Activated effector memory CD4-positive, alpha-beta T cell treated with anti-CD3 and anti-CD28 coated beads, Interleukin-2, amount 50 U/mL, for 16 hours (primary cell): ENCODE results near the gene RIT1.
A peak's percentile ranks its signal among the peaks of the same experiment; 100 is the strongest.
"Not testable (repeated sequence)": the region's sequence is repeated elsewhere in the genome, so short reads cannot be mapped to it uniquely, and the experiment has no call there.

ENCODE experiments used
- DNase-seq: peaks from one replicate; pipeline ENCODE4 v3.0.0-alpha.2; 2020

Gene RIT1

DNA sequence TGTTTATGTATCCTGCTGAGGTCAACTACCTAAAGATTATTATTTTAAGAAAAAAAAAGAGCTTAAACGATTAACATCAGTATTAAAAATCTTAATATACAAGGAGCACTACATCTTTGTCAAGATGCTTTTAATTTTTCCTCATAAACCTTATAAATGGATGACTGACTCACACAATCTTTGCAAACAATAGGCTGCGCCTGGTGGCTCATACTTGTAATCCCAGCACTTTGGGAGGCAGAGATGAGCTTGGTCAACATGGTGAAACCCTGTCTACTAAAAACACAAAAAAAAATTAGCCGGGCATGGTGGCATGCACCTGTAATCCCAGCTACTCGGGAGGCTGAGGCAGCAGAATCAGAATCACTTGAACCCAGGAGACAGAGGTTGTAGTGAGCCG is 21.3 kb upstream of the RIT1 start:
- DNase-seq = no peak

DNA sequence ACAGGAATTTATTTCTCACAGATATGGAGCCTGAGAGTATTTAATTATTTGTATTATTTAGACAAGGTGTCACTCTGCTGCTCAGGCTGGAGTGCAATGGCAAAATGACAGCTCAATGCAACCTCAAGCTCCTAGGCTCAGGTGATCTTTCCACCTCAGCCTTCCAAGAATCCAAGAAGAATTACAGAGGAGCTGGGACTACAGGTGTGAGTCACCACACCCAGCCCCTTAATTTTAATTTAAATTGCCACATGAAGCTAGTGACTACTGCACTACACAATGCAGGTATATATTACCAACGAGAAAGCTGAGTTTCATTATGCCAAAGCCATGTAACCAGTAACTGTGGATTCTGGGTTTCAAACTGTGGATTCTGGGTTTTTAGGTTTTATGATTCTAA is 20.9 kb upstream of the RIT1 start:
- DNase-seq = no peak

DNA sequence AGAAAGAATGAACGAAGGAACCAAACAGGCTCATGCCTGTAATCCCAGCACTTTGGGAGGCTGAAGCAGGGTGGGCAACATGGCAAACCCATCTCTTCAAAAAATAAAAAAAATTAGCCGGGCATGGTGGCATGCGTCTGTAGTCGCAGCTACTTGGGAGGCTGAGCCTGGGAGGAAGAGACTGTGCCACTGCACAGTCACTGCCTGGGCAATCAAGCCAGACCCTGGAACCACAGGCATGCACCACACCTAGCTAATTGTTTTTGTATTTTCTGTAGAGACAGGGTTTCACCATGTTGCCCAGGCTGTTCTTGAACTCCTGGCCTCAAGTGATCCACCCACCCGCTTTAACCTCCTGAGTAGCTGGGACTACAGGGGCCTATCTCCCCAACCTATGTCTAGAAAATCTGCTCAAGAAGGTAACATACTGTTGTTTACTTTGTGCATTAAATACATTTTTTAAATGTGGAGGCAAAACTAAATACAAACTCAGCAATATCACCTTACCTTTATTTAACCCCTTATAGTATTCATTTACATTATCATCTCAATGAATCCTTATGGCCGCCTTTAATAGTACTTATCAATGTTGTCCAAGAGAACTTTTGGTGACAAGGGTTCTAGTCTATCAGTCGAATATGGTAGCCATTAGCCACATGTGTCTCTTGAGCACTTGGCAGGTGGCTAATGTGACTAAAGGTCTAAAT is 20.3 kb upstream of the RIT1 start:
- DNase-seq = no peak

DNA sequence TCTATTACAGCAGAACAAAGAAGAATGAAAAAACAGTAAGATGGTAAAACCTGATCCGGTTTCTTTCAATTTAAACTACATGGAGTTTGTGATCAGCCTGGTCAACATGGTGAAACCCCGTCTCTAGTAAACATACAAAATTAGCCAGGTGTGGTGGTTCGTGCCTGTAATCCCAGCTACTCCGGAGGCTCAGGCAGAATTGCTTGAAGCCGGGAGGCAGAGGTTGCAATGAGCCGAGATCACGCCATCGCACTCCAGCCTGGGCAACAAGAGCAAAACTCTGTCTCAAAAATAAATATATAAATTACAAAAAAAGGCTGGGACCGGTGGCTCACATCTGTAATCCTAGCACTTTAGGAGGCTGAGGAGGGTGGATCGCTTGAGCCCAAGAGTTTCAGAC is 19.6 kb upstream of the RIT1 start:
- DNase-seq = not testable (repeated sequence)

DNA sequence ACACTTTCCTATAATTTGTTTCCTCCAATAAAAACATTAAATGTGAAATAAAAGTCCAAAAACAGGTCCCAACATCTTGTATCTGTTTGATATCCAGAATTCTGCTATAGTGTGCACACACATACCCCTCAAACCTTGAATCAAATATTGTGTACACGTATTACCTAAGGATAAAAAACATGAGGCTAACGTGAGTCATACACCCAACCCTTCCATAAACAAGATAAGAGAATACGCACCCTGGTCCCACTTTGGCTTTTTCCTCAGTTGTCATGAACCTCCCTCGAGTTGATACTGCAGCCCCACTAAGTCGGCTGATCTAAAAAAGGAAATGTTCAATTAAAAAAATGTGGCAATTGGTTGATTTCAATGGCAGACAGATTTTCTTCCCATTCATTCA is 17.9 kb upstream of the RIT1 start:
- DNase-seq = no peak

DNA sequence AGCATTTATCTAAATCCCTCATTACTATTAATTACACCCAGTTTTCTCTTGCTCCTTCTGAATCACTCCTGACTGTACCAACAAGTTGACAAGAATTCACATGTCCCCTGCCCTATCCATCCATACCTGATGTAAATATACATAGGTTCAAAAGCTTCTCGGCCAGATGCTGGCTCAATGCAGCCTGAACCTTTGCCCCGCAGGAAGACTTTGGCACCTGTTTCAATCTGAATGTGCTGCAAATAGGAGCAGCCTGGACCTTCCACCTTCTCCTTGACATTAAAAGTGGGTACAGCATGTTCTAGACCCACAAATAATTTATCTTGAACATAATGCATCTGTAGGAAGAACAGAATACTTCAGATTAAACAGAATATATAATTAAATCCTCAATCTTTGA is 14.4 kb upstream of the RIT1 start:
- DNase-seq = no peak

DNA sequence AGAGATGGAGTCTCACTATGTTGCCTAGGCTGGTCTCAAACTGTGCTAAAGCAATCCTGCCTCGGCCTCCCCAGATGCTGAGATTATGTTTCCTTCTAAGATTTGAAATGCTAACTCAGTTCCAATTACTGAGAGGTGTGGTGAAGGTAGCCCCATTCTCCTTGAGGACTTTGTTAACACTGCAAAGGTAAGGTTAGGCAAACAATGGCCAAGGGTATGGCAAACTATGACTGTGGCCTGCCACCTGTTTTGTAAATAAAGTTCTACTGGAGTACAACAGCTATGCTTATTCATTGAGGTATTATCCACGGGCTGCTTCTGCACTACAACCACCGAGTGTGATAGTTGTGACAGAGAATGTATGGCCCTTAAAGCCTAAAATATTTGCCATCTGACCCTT is 9.6 kb upstream of the RIT1 start:
- DNase-seq = no peak

DNA sequence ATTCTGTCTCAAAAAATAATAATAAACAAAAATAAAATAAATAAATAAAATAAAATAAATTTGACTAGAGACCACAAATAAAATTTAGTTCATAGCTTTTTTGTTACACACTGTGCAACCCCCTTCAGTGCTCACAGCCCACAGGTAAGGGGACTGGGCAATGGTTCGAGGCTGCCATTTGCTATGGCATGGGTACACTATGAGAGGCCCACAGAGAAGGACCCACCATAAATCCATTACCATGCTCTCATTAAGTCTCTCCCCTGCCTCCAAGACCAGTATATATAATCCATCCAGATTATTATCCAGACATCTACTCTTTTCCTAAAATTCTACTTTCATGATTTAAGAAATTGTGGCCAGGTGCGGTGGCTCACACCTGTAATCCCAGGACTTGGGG is 8.7 kb upstream of the RIT1 start:
- no peak for DNase-seq

DNA sequence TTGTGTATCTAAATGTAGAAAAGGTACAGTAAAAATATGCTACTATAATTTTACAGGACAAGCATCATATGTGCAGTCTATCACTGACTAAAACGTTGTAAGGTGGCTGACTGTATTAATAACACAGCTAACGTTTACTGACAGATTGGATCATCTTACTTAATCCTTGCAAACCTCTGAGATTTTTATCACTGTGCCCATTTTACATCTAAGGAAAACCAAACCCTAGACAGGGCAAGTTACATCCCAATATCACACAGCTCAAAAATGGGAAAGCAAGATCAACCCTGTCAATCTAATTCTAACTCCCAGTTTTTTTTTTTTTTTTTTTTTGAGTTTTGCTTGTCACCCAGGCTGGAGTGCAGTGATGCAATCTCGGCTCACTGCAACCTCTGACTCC is 7.5 kb upstream of the RIT1 start:
- DNase-seq = no peak

DNA sequence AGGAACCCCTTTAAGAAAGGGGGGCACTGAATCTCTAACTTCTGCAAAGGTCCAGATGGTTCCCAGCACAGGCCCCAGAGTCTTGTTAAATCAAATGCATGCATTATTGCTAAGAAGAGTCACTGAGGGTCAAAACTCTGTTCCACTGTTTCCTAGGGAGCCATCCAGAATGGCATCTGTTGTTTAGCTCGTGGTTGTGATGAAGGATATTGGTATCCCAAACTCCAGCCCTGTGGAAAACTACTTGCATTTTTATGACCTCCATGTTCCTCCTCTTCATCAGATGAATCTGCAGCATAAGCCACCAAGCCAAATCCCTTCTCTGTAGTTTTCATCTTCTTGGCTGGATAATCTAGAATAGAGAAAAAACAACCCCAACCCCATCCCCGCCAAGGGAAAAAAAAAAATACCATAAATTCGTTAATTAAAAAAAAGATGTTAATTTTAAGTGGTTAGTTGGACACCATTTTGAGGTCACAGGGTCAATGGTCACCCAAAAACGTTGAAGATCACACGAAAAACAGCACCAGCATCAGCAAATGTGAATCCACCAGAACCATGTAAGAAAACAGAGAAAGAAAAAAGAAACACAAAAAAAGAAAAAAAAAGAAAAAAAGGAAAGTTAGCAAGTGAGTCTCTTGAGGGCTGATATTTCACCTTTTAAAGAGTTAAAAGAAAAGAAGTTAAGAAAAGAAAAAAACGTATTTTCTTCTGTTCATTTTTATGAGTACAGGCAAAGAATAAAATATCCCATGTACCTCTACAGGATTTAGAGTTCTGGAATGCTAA is 3.0 kb upstream of the RIT1 start:
- no peak for DNase-seq

DNA sequence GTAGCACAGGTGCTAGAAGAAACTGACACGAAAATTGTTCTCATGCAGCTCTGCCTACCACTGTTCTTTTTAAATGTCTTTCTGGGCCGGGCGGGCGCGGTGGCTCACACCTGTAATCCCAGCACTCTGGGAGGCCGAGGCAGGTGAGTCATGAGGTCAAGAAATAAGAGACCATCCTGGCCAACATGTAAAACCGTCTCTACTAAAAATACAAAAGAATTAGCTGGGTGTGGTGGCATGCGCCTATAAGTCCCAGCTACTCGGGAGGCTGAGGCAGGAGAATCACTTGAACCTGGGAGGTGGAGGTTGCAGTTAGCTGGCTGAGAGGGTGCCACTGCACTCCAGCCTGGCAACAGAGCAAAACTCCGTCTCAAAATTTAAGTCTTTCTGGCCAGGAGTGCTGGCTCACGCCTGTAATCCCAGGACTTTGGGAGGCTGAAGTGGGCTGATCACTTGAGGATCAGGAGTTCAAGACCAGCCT is 947 bp upstream of the RIT1 start:
- no peak for DNase-seq

DNA sequence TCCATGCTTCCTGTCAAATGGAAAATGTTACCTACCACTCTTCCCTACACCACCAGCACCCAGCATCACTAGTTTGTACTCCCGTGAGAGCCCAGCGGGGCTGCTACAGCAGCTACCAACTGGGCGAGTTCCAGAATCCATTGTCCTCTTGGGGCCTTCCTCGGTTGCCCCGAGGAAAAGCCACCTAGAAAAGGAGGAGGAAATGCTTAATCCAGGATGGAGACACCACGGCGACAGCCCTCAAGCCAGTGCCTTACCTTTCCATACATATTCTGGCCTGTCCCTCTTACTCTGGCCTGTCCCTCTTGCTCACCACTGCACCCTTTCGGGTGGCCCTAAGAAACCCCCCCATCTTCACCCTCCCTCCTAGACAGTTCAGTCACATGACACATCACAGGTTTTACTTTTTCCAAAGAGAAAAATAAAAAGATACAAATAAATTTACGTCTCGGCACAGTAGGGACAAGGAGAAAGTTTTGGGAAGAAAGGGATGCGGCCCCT is 478 bp downstream of the RIT1 start:
- peak; percentile 64 for DNase-seq

DNA sequence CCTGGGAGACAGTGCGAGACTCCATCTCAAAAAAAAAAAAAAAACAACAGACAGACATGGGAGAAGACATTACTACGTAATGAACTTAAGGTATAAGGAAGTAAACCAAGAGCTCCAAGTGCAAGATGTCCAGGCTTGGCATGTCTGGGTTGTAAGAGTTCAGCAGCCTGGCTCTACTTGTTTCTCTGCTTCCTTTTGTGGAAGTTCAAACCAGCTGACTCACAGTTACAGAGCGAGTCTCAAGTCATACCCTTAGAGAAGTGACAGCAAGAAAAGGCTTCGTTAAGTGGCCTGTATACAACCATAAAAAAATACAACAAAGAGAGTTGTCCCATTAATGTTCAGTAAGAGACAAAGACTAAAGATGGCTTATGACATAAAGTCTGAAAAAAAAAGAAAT is 1.3 kb downstream of the RIT1 start:
- no peak for DNase-seq

DNA sequence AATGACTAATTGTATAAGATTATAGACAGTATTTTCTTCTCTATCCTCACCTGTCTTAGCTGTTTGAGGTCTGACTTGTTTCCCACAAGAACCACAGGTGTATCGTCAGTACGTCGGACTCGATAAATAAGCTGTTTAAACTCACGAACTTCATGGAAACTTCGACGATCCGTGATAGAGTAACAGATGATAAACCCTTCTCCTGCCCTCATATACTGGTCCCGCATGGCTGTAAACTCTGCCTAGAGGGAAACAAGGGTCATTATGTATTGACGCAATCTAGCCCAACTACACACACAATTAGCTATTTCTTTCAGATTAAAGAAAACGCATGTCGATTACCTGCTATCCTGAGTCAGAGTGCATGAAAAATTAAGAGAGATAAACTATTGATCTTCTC is 6.9 kb downstream of the RIT1 start:
- no peak for DNase-seq

DNA sequence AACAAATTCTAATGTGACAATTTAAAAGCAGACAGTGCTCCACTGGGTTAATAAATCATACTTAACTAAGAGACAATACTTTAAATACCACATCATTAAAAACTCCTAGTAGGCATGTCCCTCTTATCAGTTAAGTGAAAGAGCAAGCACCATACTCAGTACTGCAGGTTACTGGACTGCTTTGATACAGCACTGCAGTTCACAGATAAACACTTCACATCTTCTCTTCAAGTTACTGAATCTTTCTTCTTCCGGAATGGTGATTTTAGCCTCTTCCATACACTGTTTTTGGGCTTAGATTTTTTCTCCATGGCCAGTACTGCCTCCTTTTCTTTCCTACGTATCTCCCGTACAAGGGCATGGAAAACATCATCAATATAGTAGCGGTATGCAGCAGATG is 11.0 kb downstream of the RIT1 start:
- no peak for DNase-seq

DNA sequence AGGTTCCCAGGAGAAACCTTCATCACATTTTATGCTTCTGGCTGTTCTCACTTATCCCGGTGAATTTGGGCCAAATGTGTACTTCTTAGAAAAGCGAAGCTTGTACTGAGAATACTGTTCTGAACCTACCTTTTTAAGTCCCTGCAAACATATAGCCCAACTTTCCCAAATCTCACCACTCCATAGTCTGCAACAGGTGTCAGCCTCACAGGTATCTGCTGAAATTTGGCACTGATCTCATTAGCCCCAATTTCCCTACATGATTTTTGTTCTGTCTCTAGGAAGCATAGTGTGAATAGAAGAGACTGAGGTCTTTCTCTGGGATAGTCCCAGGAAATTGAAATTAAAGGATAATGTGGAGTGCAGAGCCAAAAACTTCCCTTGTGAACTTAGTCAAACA is 11.5 kb downstream of the RIT1 start:
- no peak for DNase-seq

DNA sequence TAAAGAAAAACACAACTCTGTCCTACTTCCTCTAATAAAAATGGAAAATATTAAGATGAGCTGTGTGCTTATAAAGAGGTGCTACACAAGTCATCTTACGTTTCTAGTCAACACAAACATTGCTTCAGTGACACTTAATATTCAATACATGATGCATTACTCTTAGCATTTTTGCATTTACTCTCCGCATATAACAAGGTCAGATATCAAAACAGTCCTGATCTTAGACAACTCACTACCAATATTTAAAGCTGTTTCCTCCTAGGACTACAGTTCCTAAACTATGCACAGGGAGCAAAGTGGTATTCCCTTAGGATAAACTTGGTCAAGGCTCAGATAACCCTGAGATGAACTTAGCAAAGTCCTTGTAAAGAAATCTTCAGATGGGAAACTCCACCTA is 12.3 kb downstream of the RIT1 start:
- no peak for DNase-seq

DNA sequence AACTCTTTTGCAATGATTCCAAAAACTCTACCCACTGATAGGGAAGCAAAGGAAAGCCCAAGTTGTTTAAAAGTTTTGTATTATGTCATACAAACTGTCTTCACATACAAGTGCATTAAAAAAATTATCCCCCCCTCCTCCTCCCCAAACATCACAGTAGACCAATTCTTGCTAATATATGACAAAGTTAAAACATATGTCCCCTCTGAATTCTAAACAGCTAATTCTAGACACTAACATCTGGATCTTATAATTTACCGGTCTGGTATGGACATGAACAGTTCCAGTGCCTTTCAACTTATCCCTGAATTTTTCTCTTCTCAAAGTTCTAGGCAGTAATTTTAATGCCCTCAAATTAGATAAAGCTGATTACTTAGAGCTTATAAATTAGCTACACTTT is 13.4 kb downstream of the RIT1 start:
- DNase-seq = no peak

DNA sequence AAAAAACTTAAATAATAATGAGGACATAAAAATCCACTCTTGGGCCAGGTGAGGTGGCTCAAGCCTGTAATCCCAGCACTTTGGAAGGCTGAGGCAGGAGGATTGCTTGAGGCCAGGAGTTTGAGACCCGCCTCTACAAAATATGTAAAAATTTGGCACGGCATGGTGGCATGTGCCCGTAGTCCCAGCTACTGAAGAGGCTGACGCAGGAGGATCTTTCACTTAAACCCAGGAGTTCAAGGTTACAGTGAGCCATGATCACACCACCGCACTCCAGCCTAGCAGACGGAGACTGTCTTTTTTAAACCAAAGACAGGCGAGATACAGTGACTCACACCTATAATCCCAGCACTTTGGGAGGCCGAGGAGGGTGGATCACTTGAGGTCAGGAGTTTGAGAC is 14.7 kb downstream of the RIT1 start:
- DNase-seq = not testable (repeated sequence)

DNA sequence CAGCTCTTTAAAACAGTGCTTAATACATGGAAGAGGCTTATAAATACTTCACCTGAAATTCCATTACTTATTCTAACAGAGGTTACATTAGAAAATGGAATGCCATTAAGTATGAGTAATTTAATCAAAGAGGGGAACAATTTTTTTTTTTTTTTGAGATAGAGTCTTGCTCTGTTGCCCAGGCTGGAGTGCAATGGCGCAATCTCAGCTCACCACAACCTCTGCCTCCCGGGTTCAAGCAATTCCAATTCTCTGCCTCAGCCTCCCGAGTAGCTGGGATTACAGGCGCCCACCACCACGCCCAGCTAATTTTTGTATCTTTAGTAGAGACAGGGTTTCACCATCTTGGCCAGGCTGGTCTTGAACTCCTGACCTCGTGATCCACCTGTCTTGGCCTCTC is 15.5 kb downstream of the RIT1 start:
- DNase-seq = not testable (repeated sequence)

DNA sequence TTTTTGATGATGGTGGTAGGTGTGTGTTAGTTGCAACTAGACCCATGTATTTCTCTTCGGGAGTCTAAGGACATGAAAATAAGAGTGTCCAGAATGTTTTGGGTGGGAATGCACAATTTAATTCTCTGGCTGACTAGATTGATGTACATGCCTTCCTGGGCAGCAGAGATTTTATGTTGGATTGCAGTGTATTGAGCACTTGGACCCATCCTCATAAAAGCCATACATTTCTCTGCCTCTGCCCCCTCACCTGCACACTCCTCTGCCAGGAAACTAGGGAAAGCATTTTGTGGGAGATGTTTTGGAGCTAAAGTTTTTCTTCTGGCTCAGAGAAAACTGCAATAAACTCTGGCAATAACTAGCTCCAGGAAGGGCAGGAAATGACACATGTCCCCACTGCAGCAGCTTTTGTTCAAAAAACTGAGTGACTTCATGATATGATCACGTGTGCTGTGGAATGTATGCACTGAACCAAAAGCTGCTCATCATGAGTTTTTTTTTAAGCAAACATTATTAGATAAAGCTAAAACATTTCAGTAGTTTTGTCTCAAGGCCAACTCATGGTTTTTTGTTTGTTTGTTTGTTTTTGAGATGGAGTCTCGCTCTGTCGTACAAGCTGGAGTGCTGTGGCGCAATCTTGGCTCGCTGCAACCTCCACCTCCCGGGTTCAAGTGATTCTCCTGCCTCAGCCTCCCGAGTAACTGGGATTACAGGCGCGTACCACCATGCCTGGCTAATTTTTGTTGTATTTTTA is 17.6 kb downstream of the RIT1 start:
- no peak for DNase-seq

DNA sequence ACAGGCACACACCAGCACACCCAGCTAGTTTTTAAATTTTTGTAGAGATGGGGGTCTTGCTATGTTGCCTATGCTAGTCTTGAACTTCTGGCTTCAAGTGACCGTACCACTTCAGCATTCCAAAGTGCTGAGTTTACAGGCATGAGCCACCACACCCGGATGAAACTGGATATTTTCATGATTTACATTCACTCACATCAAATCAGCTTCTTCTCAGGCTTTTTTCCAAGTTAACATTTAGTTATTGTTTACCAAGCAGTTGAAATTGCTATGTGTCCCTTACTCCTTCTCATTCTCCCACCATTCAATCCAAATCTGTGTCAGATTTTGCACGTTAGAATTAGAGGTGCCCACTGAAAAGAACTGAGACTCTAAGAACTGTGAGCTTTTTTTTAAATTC is 18.4 kb downstream of the RIT1 start:
- no peak for DNase-seq

DNA sequence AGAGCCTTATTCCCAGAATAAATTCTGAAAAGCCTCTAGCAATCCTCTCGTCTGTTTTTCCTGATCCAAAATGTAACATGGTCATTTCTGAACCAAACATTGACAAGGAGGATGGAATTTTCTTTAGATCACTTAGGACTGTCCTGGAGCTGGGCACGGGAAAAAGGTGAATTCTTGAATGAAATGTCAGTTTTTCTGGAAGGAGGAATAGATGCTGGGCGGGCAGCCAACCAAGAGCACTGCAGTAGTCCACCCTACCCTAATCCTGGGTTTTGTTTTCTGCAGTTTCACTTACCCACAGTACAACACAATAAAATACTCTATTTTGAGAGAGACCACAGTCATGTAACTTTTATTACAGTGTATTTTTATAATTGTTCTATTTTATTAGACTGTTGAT is 20.9 kb downstream of the RIT1 start:
- no peak for DNase-seq

DNA sequence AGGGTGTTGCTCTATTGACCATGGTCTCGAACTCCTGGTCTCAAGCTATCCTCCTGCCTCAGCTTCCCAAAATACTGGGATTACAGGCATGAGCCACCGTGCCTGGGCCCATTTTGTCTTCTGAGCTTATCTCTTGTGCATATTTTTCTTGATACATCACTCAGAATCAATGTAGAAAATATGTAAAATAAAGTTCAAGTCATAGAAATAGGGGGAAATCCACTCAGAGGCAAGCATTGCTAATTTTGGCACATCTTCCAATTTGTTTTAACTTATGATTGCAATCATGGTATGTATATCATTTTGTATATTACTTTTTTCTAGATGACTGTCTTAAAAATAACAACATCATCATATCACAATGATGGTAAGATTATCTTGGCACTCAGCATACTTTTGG is 21.6 kb downstream of the RIT1 start:
- DNase-seq = no peak
